ENCODE data around the gene SENP7.

GRCh38 chr3:101513419-101513986, 491 bp upstream of the SENP7 start:
- TF ChIP-seq, protein P1, sequence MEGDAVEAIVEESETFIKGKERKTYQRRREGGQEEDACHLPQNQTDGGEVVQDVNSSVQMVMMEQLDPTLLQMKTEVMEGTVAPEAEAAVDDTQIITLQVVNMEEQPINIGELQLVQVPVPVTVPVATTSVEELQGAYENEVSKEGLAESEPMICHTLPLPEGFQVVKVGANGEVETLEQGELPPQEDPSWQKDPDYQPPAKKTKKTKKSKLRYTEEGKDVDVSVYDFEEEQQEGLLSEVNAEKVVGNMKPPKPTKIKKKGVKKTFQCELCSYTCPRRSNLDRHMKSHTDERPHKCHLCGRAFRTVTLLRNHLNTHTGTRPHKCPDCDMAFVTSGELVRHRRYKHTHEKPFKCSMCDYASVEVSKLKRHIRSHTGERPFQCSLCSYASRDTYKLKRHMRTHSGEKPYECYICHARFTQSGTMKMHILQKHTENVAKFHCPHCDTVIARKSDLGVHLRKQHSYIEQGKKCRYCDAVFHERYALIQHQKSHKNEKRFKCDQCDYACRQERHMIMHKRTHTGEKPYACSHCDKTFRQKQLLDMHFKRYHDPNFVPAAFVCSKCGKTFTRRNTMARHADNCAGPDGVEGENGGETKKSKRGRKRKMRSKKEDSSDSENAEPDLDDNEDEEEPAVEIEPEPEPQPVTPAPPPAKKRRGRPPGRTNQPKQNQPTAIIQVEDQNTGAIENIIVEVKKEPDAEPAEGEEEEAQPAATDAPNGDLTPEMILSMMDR (IDR thresholded peaks at IDR 0.05), result no peak
- no peak for TF ChIP-seq POLR2A (IDR thresholded peaks at IDR 0.05)

Measured in breast epithelium (tissue), 3 donors.